ENCODE results near the gene MYO1F.
"Not testable (repeated sequence)": the region's sequence is repeated elsewhere in the genome, so short reads cannot be mapped to it uniquely, and the experiment has no call there.

MYO1F gene

DNA sequence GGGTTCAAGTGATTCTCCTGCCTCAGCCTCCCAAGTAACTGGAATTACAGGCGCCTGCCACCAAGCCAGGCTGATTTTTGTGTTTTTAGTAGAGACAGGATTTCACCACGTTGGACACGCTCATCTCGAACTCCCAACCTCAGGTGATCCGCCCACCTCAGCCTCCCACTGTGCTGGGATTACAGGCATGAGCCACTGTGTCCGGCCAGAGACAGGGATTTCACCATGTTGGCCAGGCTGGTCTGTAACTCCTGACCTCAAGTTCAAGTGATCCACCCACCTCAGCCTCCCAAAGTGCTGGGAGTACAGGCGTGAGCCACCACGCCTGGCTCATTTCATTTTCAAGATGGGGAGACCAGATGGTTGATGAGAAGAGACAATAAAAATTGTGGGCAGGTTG is 12.4 kb downstream of the MYO1F start:
- Mint-ChIP-seq H3K4me1 (ENCODE audit: low read depth) (peaks cover 36% of the 10 kb centered on the region), H3K36me3 (ENCODE audit: low read depth) (peaks cover 34% of the 10 kb centered on the region)
- H3K27ac Mint-ChIP-seq; H3K27me3 Mint-ChIP-seq (ENCODE audit: low read depth); H3K4me3 Mint-ChIP-seq; H3K9me3 Mint-ChIP-seq: not testable (repeated sequence)

DNA sequence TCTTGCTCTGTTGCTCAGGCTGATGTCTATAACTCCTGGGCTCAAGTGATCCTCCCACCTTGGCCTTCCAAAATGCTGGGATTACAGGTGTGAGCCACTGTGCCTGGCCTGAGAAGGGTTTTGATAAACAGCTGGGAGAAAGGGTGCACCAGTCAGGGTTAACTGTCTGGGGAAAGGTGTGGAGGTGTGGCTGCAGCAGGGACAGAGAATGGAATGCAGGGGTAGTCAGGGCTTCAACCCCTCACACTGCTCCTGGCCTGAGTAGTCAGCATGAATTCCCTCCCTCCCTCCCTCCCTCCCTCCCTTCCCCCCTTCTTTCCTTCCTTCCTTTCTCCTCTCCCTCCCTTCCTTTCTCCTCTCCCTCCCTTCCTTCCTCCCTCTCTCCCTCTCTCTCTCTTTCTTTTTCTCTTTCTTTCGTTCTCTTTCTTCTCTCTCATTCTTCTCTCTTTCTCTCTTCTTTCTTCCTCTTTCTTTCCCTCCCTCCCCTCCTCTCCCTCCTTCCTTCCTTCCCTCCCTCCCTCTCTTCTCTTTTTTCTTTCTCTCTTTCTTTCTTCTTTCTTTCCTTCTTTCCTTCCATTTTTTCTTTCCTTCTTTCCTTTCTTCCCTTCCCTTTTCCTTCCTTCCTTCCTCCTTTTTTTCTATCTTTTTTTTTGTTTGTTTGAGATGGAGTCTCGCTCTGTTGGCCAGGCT is 16.0 kb downstream of the MYO1F start:
- no peak overlapping the region for H3K4me3 Mint-ChIP-seq
- H3K27ac Mint-ChIP-seq = peak overlapping the region; percentile 20
- peaks cover 25% of the 10 kb centered on the region for H3K36me3 Mint-ChIP-seq (ENCODE audit: low read depth)
- H3K4me1 Mint-ChIP-seq (ENCODE audit: low read depth) = peaks cover 32% of the 10 kb centered on the region
- no peaks in the 10 kb centered on the region for H3K9me3 Mint-ChIP-seq
- H3K27me3 Mint-ChIP-seq (ENCODE audit: low read depth) = no peaks in the 10 kb centered on the region

DNA sequence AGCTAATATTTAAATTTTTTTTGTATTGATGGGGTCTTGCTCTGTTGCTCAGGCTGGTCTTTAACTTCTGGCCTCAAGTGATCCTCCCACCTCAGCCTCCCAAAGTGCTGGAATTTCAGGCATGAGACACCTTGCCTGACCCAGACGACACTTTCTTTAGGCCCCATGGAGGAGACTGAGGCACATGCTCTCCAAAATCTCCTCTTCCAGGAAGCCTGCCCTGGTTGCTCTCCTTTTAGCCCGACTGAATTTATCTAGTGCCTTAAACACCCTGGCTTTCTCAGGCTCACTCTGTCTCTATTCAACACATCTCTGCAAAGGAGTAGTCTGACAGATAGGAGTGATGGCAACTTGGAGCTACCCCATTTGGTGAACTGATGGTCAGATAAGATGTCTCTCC is 18.9 kb downstream of the MYO1F start:
- Mint-ChIP-seq H3K27ac (peak overlapping the region; percentile 80), H3K4me1 (ENCODE audit: low read depth) (peaks cover 28% of the 10 kb centered on the region), H3K9me3 (no peaks in the 10 kb centered on the region), H3K27me3 (ENCODE audit: low read depth) (no peaks in the 10 kb centered on the region), H3K4me3 (no peak overlapping the region), H3K36me3 (ENCODE audit: low read depth) (peaks cover 27% of the 10 kb centered on the region)

DNA sequence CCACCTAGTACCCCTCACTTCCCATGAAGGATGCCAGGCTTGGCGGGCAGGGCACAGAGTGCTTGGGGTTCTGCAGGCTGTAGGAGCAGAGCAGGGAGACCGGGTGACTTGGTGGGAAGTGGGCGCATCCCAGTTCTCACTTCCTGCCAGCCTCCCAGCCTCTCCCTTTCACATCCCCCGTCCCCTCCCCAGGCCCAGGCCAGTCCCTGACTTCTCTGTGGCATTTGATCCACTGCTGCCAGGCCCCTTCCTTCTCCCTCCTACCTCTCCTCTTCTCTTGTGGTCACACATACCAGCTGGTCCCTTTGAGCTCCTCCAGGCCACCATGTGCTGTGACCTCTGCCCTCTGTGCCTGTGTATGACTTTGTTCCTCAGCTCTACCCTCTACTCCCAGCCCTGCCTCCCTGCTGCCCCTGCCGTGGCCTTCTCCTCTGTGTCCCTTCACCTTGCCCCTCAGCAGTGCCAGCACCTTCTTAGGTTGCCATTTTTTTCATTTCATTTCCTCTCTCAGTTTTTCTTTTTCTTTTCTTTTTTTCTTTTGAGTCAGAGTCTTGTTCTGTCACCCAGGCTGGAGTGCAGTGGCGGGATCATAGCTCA is 19.5 kb downstream of the MYO1F start:
- peaks cover 31% of the 10 kb centered on the region for H3K36me3 Mint-ChIP-seq (ENCODE audit: low read depth)
- H3K4me1 Mint-ChIP-seq (ENCODE audit: low read depth) = peaks cover 27% of the 10 kb centered on the region
- no peaks in the 10 kb centered on the region for H3K27me3 Mint-ChIP-seq (ENCODE audit: low read depth)
- no peak overlapping the region for H3K4me3 Mint-ChIP-seq
- no peaks in the 10 kb centered on the region for H3K9me3 Mint-ChIP-seq
- H3K27ac Mint-ChIP-seq = peak overlapping the region; percentile 80

DNA sequence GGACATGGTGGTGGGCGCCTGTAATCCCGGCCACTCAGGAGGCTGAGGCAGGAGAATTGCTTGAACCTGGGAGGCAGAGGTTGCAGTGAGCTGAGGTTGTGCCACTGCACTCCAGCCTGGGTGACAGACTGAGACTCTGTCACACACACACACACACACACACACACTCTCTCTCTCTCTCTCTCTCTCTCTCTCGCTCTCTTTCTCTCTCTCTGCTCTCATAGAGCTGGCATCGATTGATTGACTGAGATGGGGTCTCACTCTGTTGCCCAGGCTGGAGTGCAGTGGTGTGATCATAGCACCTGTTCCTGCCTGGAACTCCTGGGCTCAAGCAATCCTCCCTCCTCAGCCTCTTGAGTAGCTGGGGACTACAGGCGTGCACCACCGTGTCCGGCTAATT is 23.5 kb downstream of the MYO1F start:
- not testable (repeated sequence) for H3K27me3 Mint-ChIP-seq (ENCODE audit: low read depth); H3K27ac Mint-ChIP-seq; H3K4me3 Mint-ChIP-seq; H3K9me3 Mint-ChIP-seq
- peaks cover 18% of the 10 kb centered on the region for H3K4me1 Mint-ChIP-seq (ENCODE audit: low read depth)
- H3K36me3 Mint-ChIP-seq (ENCODE audit: low read depth) = peaks cover 47% of the 10 kb centered on the region

DNA sequence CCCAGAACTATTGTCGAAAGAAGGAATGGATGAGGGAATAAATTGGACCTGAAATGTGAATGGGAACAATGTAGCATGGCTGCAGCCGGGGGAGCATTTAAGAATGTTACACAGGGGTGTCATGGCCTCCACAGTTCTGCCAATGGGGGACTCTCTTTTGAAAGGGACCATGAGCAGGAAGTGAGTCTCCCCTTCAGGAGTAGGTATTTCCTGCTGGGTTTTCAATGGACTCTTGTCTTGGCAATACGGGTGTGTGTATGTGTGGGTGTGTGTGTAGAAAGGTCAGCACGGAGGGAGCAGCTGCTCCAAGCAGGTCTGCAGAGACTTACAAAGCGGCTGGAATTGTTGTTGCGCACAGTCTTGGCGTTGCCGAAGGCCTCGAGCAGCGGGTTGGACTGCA is 24.4 kb downstream of the MYO1F start:
- Mint-ChIP-seq H3K36me3 (ENCODE audit: low read depth) (peaks cover 46% of the 10 kb centered on the region), H3K27ac (no peak overlapping the region), H3K4me3 (no peak overlapping the region), H3K9me3 (no peaks in the 10 kb centered on the region), H3K4me1 (ENCODE audit: low read depth) (peaks cover 11% of the 10 kb centered on the region), H3K27me3 (ENCODE audit: low read depth) (no peaks in the 10 kb centered on the region)

DNA sequence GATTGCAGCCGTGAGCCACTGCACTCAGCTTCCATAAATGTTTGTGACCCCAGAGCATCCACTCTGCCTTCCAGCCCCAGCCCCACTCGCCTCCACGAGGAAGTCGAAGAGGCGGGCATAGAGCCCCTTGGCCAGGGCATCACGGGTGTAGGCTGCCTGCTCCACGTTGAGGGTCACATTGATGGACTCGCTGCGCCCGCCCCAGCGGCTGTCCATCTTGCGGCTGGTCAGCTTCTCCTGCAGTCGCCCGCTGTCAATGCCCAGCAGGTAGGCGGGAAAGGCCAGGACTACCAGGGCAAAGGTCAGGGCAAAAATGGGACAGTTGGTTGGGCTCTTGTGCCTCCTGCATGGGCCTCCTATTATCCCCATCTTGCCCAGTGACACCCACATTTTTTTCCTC is 27.2 kb downstream of the MYO1F start:
- H3K27ac Mint-ChIP-seq = no peak overlapping the region
- no peaks in the 10 kb centered on the region for H3K27me3 Mint-ChIP-seq (ENCODE audit: low read depth)
- peaks cover 51% of the 10 kb centered on the region for H3K36me3 Mint-ChIP-seq (ENCODE audit: low read depth)

DNA sequence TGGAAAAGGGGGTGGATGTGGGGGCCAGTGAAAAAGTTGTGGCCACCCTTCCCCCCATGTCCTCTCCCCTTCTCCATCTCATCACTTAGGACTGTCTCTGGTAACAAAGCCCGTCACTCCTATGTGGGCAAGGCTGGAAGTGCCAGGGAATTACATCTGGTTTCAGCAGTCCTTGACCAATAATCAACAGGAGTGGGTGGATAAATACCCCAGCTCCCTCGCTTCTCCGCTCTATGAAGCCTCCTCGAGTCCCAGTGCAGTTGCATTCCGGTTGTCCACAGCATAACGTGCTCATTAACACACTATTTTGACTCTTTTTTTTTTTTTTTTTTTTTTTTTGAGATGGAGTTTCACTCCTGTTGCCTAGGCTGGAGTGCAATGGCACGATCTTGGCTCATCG is 31.5 kb downstream of the MYO1F start:
- no peak overlapping the region for H3K27ac Mint-ChIP-seq
- no peaks in the 10 kb centered on the region for H3K9me3 Mint-ChIP-seq
- H3K4me1 Mint-ChIP-seq (ENCODE audit: low read depth) = no peaks in the 10 kb centered on the region
- H3K27me3 Mint-ChIP-seq (ENCODE audit: low read depth) = no peaks in the 10 kb centered on the region
- H3K36me3 Mint-ChIP-seq (ENCODE audit: low read depth) = peaks cover 33% of the 10 kb centered on the region
- H3K4me3 Mint-ChIP-seq = no peak overlapping the region

More for the DNA sequence above, 27.2 kb downstream of the MYO1F start:
- no peaks in the 10 kb centered on the region for H3K9me3 Mint-ChIP-seq
- H3K4me3 Mint-ChIP-seq = no peak overlapping the region
- peaks cover 6% of the 10 kb centered on the region for H3K4me1 Mint-ChIP-seq (ENCODE audit: low read depth)

DNA sequence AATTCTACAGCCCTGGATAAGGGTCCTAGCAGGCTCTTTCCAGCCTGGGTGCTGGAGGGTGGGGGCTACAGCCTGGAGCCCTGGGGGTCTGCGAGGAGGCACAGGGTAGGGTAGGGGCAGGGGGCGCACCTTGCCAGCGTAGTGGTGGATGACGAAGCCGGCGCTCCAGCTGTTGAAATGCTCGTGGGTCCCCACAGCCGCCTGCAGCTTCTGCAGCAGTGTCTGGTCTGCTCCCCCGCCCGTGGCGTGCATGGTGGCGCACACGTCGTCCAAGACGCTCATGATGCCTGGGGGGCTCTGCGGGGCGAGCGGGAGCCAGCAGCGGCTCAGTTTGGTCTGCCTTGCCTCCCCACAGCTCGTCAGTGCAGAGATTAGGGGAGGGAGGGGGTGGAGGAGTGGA is 33.1 kb downstream of the MYO1F start:
- no peaks in the 10 kb centered on the region for H3K4me1 Mint-ChIP-seq (ENCODE audit: low read depth)
- no peak overlapping the region for H3K27ac Mint-ChIP-seq
- H3K9me3 Mint-ChIP-seq = no peaks in the 10 kb centered on the region
- peaks cover 31% of the 10 kb centered on the region for H3K36me3 Mint-ChIP-seq (ENCODE audit: low read depth)
- H3K27me3 Mint-ChIP-seq (ENCODE audit: low read depth) = no peaks in the 10 kb centered on the region
- H3K4me3 Mint-ChIP-seq = no peak overlapping the region

DNA sequence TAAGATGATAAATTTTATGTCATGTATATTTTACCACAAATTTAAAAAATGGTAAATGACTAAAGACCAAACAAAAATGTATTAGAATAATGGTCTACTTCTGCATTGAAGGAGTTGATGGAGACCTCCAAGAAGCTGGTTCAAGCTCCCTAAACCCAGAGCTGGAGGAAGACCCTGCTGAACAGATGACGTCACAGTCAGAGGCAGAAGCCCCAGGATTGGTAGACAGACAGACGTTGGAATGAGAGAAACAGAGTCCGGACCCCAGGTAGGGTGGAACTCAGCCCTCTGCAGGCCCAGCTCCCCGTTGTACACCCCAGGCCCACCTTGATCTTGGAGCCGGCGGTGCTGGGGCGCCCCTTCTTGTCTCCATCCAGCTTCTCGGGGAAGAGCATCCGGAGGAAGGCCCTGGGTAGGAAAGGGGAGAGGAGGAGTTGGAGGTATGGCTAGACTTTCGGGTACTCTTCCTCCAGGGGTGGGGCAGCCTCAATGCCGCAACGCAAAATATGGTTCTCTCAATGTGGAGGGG is 37.6 kb downstream of the MYO1F start:
- Mint-ChIP-seq H3K4me1 (ENCODE audit: low read depth) (peaks cover 3% of the 10 kb centered on the region), H3K9me3 (no peaks in the 10 kb centered on the region), H3K36me3 (ENCODE audit: low read depth) (peaks cover 39% of the 10 kb centered on the region), H3K27me3 (ENCODE audit: low read depth) (no peaks in the 10 kb centered on the region), H3K4me3 (no peak overlapping the region), H3K27ac (no peak overlapping the region)

DNA sequence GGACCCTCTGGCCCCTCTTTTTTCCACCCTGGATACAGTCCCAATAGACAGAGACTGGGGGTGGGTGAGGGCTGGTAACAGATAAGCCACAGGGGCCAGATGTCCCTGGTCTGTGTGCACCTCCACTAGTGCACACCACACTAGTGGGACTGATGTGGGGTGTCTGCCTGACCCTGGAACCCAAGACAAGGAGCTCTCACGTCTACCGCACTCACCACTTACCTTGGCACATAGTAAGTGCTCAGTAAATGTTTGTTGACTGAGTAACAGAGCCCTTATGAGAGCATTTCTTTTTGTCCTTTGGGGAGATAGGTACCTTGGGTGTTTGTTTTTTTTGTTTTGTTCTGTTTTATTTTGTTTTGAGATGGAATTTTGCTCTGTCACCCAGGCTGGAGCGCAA is 40.1 kb downstream of the MYO1F start:
- H3K36me3 Mint-ChIP-seq (ENCODE audit: low read depth) = peaks cover 45% of the 10 kb centered on the region
- no peak overlapping the region for H3K27ac Mint-ChIP-seq
- no peak overlapping the region for H3K4me3 Mint-ChIP-seq
- H3K4me1 Mint-ChIP-seq (ENCODE audit: low read depth) = peaks cover 3% of the 10 kb centered on the region
- no peaks in the 10 kb centered on the region for H3K9me3 Mint-ChIP-seq
- no peaks in the 10 kb centered on the region for H3K27me3 Mint-ChIP-seq (ENCODE audit: low read depth)

DNA sequence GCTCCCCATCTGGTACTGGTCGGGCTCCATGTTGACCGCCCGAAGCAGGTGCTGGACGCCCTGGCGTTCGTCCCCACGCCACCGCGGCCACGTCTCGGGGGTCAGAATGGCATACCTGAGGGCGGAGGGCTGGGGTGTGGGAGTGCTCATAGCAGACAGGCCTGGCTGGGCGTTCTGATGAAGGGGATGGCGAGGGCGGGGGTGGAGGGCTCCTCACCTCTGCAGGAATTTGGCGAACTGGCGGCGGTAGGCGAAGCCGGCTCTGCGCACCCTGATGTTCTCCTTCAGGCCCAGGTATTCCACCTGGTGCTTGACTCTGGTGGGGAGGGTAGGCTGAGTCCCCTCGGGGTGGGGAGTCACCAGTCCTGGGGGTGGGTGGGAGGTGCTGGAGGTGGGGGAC is 41.0 kb downstream of the MYO1F start:
- no peak overlapping the region for H3K27ac Mint-ChIP-seq
- no peaks in the 10 kb centered on the region for H3K27me3 Mint-ChIP-seq (ENCODE audit: low read depth)
- no peak overlapping the region for H3K4me3 Mint-ChIP-seq
- H3K4me1 Mint-ChIP-seq (ENCODE audit: low read depth) = peaks cover 3% of the 10 kb centered on the region
- no peaks in the 10 kb centered on the region for H3K9me3 Mint-ChIP-seq
- H3K36me3 Mint-ChIP-seq (ENCODE audit: low read depth) = peaks cover 48% of the 10 kb centered on the region

DNA sequence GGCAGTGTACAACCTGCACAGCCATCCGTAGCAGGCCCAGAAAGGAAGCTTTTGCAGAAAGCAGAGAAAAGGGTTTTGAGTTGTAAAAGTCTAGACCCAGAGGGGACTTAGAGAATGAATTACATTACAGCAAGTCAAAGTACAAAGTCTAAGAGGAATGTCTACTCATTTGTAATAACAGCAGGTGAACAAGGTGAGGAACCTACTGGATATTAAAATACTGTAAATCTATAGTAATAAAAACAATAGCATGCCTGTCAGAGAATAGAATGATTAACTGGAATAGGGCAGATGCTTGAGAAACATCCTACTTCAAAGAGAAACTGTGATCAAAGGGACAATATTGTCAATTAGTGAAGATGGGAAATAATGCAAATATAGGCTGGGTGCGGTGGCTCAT is 45.0 kb downstream of the MYO1F start:
- H3K36me3 Mint-ChIP-seq (ENCODE audit: low read depth) = peaks cover 56% of the 10 kb centered on the region
- peaks cover 11% of the 10 kb centered on the region for H3K4me1 Mint-ChIP-seq (ENCODE audit: low read depth)
- no peak overlapping the region for H3K4me3 Mint-ChIP-seq
- no peaks in the 10 kb centered on the region for H3K27me3 Mint-ChIP-seq (ENCODE audit: low read depth)
- H3K27ac Mint-ChIP-seq = no peak overlapping the region
- no peaks in the 10 kb centered on the region for H3K9me3 Mint-ChIP-seq

DNA sequence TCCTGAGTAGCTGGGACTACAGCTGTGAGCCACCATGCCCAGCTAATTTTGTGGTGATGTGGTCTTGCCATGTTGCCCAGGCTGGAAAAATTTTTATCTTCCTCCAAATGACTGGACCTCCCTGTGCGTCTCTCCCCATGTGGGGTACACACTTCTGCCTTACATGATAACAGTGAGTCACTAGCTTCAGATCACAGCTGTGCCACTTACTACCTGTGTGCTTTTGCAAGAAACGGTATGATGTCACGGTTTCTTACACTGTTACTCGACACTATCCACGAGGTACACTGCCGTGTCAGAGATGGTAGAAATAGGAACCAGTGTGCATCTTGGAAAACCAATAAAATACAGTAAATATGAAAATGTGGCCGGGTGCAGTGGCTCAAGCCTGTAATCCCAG is 45.8 kb downstream of the MYO1F start:
- Mint-ChIP-seq H3K36me3 (ENCODE audit: low read depth) (peaks cover 55% of the 10 kb centered on the region), H3K9me3 (no peaks in the 10 kb centered on the region), H3K27me3 (ENCODE audit: low read depth) (no peaks in the 10 kb centered on the region), H3K4me1 (ENCODE audit: low read depth) (peaks cover 14% of the 10 kb centered on the region), H3K27ac (no peak overlapping the region), H3K4me3 (no peak overlapping the region)

DNA sequence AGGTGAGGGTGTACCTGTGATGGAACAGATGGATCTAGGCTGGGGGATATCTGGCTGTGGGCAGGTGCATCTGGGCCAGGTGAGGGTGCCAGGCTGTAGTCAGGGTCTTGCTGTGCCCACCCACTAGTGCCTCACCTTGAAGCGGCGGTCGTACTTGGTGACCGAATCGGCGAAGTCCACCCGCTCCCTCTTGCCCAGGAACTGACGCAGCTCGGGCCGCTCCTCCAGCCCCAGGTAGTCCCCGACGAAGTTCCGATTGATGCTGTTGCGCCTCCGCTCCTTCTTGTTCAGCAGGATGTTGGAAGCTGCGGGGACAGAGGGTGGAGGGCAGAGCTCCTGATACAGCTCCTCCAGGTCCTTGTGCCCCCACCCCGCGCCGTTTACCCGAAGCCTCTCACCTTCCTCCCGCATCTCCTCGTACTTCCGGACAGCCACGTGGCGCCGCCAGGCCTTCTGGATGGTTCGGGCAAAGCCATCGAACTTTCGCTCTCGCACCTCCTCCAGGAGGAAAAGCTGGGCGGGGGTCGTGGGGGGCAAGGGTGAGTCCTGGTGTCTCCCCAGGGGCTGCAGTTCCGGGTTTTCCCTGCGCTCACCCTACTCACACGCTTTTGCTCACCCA is 47.1 kb downstream of the MYO1F start:
- Mint-ChIP-seq H3K27me3 (ENCODE audit: low read depth) (no peaks in the 10 kb centered on the region), H3K4me3 (no peak overlapping the region), H3K4me1 (ENCODE audit: low read depth) (peaks cover 11% of the 10 kb centered on the region), H3K9me3 (no peaks in the 10 kb centered on the region), H3K27ac (no peak overlapping the region), H3K36me3 (ENCODE audit: low read depth) (peaks cover 46% of the 10 kb centered on the region)
